Activated T-helper 2 cell treated with anti-CD3 and anti-CD28 coated beads, Interferon-gamma antibody, Interleukin-2, Interleukin-4, amounts not matched to agents 10 μg/mL and 5 μg/mL and 100 μg/mL, durations not matched to agents 14 hours and 24 hours and 36 hours (primary cell): ENCODE results near the gene GALNT14. TPM values are rescaled to one million over a fixed set of nuclear protein-coding genes. Genes with fewer than 3 reads are reported as not detected.

Experiments
- DNase-seq: peaks from one replicate; pipeline ENCODE4 v3.0.0; 2021; ENCODE audit warnings: low spot score
- H3K27ac Mint-ChIP-seq: one replicate; pipeline ENCODE4 v1.8.0; 2021; ENCODE audit warnings: mixed read lengths
- H3K27me3 Mint-ChIP-seq: one replicate; pipeline ENCODE4 v1.8.0; 2021; ENCODE audit warnings: low read depth, mixed read lengths
- H3K36me3 Mint-ChIP-seq: one replicate; pipeline ENCODE4 v1.8.0; 2021; ENCODE audit warnings: low read depth, mixed read lengths
- H3K4me1 Mint-ChIP-seq: one replicate; pipeline ENCODE4 v1.8.0; 2021; ENCODE audit warnings: low read depth, mixed read lengths
- H3K4me3 Mint-ChIP-seq: one replicate; pipeline ENCODE4 v1.8.0; 2021; ENCODE audit warnings: low read depth, mild to moderate bottlenecking, moderate library complexity, mixed read lengths
- H3K9me3 Mint-ChIP-seq: one replicate; pipeline ENCODE4 v1.8.0; 2021; ENCODE audit warnings: mixed read lengths
- intact Hi-C: fragments of 100-400 bp; cut with micrococcal nuclease; formaldehyde crosslinking; loops from one replicate; pipeline ENCODE4 v1.15.1; 2023
- total RNA-seq: library from RNA; stranded (reverse); gene quantifications from 2 replicates; pipeline ENCODE4 v1.2.3, GENCODE V29; 2022

GALNT14 gene
- total RNA-seq, 1 donor from 2014 or later: 0.50 TPM

DNA sequence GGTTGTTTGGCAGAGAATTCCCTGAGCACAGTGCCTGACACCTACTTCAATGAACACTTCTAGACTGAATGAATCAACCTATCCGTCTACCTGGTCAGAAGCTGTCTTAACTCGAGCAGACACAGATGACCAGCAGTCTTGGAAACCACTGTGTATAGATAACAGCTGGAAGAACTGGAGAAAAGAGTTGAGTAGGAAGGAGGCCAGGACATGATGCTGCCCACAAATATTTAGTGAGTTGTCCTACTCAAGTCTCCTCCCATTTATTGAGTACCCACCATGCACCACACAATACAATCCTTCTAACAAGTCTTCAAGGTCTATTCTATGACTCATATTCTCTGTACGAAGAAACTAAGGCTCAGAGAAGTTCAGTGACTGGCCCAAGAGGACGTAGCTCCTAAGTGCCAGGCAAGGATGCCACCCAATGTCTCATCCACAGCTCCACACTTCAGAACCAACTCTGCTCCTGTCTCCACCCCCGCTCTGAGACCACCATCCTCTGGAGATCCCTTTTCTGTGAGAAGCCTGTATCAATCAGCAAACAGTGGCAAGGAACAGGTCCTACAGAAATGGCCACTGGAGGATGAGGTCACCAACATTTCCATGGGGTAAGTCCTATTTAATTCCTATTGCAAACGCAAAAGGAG is 62.2 kb downstream of the GALNT14 start:
- Mint-ChIP-seq H3K36me3 (no peaks in the 10 kb centered on the region), H3K4me3 (no peak overlapping the region), H3K27me3 (no peaks in the 10 kb centered on the region), H3K27ac (no peak overlapping the region), H3K9me3 (no peaks in the 10 kb centered on the region), H3K4me1 (no peaks in the 10 kb centered on the region)
- intact Hi-C loops: no loop called here
- no peak for DNase-seq

- H3K4me1 Mint-ChIP-seq: no peaks in the 10 kb centered on the region
- intact Hi-C loops: no loop called here
- H3K36me3 Mint-ChIP-seq: no peaks in the 10 kb centered on the region
- no peak overlapping the region for H3K4me3 Mint-ChIP-seq
- no peak for DNase-seq
- H3K27ac Mint-ChIP-seq: no peak overlapping the region
- H3K27me3 Mint-ChIP-seq: no peaks in the 10 kb centered on the region
- H3K9me3 Mint-ChIP-seq: no peaks in the 10 kb centered on the region
Measured at GRCh38 chr2:31075431-31075830, 62.8 kb downstream of the GALNT14 start.

- intact Hi-C loops: no loop called here
- Mint-ChIP-seq H3K4me3 (no peak overlapping the region), H3K4me1 (no peaks in the 10 kb centered on the region), H3K9me3 (no peaks in the 10 kb centered on the region), H3K27me3 (no peaks in the 10 kb centered on the region), H3K36me3 (no peaks in the 10 kb centered on the region), H3K27ac (no peak overlapping the region)
- no peak for DNase-seq
Measured at GRCh38 chr2:31071741-31072140, 66.5 kb downstream of the GALNT14 start.

DNA sequence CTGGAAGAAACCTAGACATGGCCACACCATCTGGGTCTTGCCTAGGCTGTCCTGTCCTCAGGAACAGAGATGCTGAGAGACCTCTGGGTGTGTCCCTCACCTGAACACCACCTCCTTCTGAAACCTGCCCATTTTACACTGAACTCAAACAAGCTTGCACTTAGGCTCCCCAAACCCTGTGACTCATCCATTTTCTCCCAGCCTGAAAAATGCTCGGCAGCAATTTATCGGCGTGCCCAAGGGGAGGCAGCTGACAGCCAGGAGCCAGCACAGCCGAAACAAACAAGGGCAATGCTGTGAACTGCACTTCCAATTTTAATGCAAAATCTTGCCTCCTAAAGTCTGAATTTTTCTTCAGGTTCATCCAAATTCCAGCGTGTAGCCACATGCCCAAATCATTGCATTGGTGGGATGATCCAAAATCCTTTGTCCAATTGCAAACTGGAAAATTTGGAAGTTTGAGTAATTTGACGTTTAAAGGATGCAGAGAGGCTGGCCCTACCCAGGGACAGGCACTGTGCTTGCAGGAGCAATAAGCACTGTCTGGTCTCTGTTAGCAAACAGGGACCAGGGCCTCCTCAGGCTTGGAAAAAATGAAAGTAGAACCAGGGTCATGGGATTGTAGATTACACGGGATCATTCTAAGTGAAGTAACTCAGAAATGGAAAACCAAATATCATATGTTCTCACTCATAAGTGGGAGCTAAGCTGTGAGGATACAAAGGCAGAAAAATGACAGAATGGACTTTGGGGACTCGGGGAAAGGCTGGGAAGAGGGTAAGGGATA is 67.7 kb downstream of the GALNT14 start:
- Mint-ChIP-seq H3K4me1 (no peaks in the 10 kb centered on the region), H3K27ac (no peak overlapping the region), H3K36me3 (no peaks in the 10 kb centered on the region), H3K27me3 (no peaks in the 10 kb centered on the region), H3K4me3 (no peak overlapping the region), H3K9me3 (no peaks in the 10 kb centered on the region)
- intact Hi-C loops: no loop called here
- no peak for DNase-seq

DNA sequence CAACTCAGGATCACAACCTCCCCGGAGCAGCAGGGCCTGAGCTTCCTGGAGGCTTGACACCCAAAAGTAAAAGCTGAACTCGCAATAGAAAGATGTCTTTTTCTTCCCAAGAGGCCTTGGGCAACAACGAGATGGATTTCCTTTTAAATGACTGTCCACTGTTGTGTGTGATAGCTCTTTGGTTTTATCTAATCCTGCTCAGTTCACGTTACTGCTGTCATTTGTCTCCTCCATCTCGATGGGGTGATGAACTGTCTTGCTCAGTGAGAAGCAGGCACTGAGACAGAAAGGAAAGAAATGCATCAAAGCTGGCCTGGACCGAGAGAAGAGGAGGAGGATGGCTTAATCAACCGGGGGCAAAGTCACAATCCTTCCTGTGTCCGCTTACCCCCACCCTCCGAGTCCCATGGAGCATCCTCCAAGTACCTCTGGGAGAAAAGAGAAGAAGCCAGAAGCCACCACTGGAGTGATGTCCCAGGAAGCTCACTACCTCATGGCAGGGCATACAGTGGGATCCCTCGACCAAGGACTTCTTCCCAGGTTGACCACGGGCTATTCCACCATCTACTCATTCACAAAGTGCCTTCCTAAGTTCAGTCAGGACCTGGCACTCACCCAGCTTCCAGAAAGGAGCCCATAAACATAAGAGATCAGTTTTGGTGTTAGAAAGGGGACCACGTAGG is 68.5 kb downstream of the GALNT14 start:
- no peaks in the 10 kb centered on the region for H3K9me3 Mint-ChIP-seq
- H3K4me3 Mint-ChIP-seq: no peak overlapping the region
- no peaks in the 10 kb centered on the region for H3K36me3 Mint-ChIP-seq
- H3K27me3 Mint-ChIP-seq: no peaks in the 10 kb centered on the region
- no peaks in the 10 kb centered on the region for H3K4me1 Mint-ChIP-seq
- DNase-seq: no peak
- no peak overlapping the region for H3K27ac Mint-ChIP-seq
- intact Hi-C loops: no loop called here

DNA sequence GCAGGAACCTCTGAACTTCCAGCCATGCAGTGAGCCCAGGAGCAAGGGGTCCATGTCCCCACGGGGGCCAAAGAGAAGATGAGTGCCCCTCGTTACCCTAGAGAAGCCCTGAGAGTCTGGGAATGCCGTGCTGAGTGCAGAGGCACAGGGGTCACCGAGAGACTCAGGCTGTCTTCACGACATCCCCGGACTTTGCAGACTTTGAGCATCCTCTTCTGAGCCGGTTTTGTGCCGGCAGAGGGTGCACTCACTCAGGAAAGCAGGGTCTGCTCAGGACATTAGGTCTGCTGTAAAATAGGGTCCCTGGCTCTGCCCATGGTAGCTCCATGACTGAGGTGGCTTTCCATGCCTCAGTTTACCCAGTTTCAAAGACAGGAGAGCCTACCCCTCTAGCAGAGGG is 71.0 kb downstream of the GALNT14 start:
- Mint-ChIP-seq H3K36me3 (no peaks in the 10 kb centered on the region), H3K9me3 (no peaks in the 10 kb centered on the region), H3K4me3 (no peak overlapping the region), H3K27ac (no peak overlapping the region), H3K27me3 (no peaks in the 10 kb centered on the region), H3K4me1 (no peaks in the 10 kb centered on the region)
- intact Hi-C loops: no loop called here
- no peak for DNase-seq

GRCh38 chr2:31066551-31066950 is 71.7 kb downstream of the GALNT14 start:
- no peak overlapping the region for H3K27ac Mint-ChIP-seq
- no peaks in the 10 kb centered on the region for H3K27me3 Mint-ChIP-seq
- no peaks in the 10 kb centered on the region for H3K4me1 Mint-ChIP-seq
- no peaks in the 10 kb centered on the region for H3K9me3 Mint-ChIP-seq
- H3K4me3 Mint-ChIP-seq: no peak overlapping the region
- intact Hi-C loops: no loop called here
- H3K36me3 Mint-ChIP-seq: no peaks in the 10 kb centered on the region
- DNase-seq: no peak

DNA sequence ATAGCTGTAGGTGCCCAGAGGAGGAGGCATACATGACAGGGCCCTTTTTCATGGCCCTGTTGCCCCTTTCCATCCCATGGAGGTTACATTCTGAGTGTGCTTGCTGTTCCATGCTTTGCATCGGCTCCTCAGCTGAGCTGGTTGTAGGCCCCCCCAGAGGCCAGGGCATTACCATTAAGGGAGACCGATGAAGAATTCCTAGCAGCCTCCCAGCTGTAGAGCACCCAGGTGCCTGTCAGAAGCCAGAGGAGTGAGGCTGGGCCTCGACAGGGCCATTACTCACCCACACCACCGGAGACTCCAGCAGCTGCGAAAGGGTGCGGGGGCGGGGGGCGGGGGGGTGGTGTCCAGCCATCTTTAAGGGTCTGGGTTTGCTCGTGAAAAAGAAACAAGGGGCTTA is 72.2 kb downstream of the GALNT14 start:
- no peaks in the 10 kb centered on the region for H3K4me1 Mint-ChIP-seq
- intact Hi-C loops: no loop called here
- H3K27me3 Mint-ChIP-seq: no peaks in the 10 kb centered on the region
- H3K36me3 Mint-ChIP-seq: no peaks in the 10 kb centered on the region
- no peak overlapping the region for H3K4me3 Mint-ChIP-seq
- no peak overlapping the region for H3K27ac Mint-ChIP-seq
- H3K9me3 Mint-ChIP-seq: no peaks in the 10 kb centered on the region
- DNase-seq: no peak

DNA sequence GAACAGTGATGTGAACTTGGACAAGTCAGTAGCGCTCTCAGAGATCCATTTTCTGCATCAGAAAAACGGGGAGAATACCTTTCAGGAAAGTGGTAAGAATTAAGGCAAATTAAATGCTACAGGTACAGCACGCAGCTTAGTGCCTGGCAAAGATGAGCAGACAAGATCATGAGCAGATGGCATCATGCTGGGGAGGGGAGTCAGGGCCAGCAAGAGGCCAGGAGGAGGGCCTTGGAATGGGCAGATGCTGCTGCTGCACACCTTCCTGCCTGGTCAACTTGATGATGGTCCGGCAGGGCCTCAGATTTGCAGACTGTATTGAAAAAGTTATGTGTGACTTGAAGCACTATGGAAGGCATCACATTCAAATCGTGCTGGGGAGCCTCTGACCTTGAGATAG is 72.9 kb downstream of the GALNT14 start:
- intact Hi-C loops: no loop called here

GRCh38 chr2:31060397-31060796 is 77.8 kb downstream of the GALNT14 start:
- no peak for DNase-seq
- no peak overlapping the region for H3K27ac Mint-ChIP-seq
- H3K9me3 Mint-ChIP-seq: no peaks in the 10 kb centered on the region
- H3K36me3 Mint-ChIP-seq: no peaks in the 10 kb centered on the region
- intact Hi-C loops: no loop called here
- H3K4me3 Mint-ChIP-seq: no peak overlapping the region
- no peaks in the 10 kb centered on the region for H3K4me1 Mint-ChIP-seq
- H3K27me3 Mint-ChIP-seq: peaks cover 3% of the 10 kb centered on the region

More for the DNA sequence above, 72.9 kb downstream of the GALNT14 start:
- no peaks in the 10 kb centered on the region for H3K4me1 Mint-ChIP-seq
- no peak overlapping the region for H3K4me3 Mint-ChIP-seq
- H3K27ac Mint-ChIP-seq: no peak overlapping the region
- peaks cover 2% of the 10 kb centered on the region for H3K27me3 Mint-ChIP-seq
- DNase-seq: no peak
- no peaks in the 10 kb centered on the region for H3K36me3 Mint-ChIP-seq
- H3K9me3 Mint-ChIP-seq: no peaks in the 10 kb centered on the region

DNA sequence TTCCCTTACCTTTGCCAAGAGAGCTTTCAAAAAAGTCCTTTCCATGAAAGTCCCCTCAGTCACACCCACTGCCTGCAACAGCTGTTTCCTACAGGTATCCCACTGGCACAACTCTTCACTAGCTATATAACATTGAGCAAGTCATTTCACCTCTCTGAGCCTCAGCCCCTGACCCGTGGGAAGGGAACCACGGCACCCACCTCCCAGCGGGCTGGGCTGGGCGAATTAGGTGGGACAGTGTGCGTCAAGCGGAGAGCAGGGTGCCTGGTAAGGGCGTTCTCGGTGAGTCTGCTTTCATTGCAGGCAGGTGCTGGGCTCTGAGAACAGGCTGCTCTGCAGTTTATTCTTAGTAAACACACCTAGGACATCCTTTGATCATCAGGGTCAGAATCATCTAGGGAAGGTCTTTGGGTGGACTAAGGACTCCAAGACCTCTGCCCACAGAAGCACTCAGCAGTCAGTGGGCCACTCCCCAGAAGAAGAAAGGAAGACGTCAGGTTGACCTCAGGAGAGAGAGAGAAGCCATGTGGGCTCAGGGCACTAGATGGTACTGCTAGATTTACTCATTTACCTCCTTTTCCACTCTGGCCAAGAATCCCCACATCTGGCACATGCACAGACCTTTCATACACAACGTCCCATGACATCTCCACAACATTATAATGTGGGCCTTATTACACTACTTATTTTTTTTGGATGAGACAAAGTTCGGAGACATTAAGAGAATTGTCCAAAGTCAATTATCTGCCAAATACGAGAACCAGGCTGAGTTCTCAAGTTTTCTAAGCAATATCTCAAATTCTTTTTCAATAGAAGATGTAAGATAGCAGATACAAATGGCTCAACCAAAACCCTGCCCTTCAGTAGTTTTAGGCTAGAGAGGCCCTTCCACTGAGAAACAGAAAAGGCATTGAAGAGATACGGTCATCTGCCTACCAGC is 79.9 kb downstream of the GALNT14 start:
- no peak overlapping the region for H3K4me3 Mint-ChIP-seq
- no peak overlapping the region for H3K27ac Mint-ChIP-seq
- H3K27me3 Mint-ChIP-seq: peaks cover 3% of the 10 kb centered on the region
- no peak for DNase-seq
- intact Hi-C loops: no loop called here
- H3K4me1 Mint-ChIP-seq: no peaks in the 10 kb centered on the region
- no peaks in the 10 kb centered on the region for H3K9me3 Mint-ChIP-seq
- H3K36me3 Mint-ChIP-seq: no peaks in the 10 kb centered on the region

- intact Hi-C loops: no loop called here
- DNase-seq: no peak
- Mint-ChIP-seq H3K4me3 (no peak overlapping the region), H3K27me3 (peaks cover 3% of the 10 kb centered on the region), H3K4me1 (no peaks in the 10 kb centered on the region), H3K36me3 (no peaks in the 10 kb centered on the region), H3K27ac (no peak overlapping the region), H3K9me3 (no peaks in the 10 kb centered on the region)
Measured at GRCh38 chr2:31057691-31058090, 80.5 kb downstream of the GALNT14 start.
